ENCODE data around the gene LRRC36.

DNA sequence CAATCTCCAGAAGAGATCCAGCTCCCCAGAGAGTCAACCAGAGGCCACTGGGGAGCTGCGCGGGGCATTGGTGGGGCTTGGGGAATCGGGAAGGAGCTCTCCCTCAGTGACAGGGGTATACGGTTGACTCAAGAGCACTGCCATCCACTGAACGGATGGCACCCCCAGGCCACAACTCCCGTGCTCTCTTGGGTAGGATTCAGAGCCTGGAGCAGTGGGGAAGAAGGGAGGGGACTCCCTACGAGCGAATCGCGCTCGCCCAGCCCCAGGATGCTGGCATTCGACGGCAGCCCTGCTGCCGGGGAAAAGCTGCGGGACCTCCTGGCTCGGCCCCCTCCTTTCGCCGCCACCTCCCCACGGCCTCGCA, 67.2 kb downstream of the LRRC36 start:
- no peak for TF ChIP-seq POLR2AphosphoS5 (IDR thresholded peaks at IDR 0.05)
- TF ChIP-seq, protein P1, sequence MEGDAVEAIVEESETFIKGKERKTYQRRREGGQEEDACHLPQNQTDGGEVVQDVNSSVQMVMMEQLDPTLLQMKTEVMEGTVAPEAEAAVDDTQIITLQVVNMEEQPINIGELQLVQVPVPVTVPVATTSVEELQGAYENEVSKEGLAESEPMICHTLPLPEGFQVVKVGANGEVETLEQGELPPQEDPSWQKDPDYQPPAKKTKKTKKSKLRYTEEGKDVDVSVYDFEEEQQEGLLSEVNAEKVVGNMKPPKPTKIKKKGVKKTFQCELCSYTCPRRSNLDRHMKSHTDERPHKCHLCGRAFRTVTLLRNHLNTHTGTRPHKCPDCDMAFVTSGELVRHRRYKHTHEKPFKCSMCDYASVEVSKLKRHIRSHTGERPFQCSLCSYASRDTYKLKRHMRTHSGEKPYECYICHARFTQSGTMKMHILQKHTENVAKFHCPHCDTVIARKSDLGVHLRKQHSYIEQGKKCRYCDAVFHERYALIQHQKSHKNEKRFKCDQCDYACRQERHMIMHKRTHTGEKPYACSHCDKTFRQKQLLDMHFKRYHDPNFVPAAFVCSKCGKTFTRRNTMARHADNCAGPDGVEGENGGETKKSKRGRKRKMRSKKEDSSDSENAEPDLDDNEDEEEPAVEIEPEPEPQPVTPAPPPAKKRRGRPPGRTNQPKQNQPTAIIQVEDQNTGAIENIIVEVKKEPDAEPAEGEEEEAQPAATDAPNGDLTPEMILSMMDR (IDR thresholded peaks at IDR 0.05): no peak

Data from esophagus muscularis mucosa (tissue), 3 donors.